Right lobe of liver (tissue), 4 donors: ENCODE measurements around the gene CHRNA1.

Experiments used
- CTCF ChIP-seq, 4 donors: fragments of 200-600 bp in 3 of 4; fragments of 450-650 bp in 1 of 4; IDR thresholded peaks; one replicate each; pipeline versions ENCODE4 v1.5.1 to v1.8.0; 2016 to 2022; ENCODE audit warnings: antibody characterized with exemption in 4 of 4, mild to moderate bottlenecking in 2 of 4
- POLR2A ChIP-seq: fragments of 450-650 bp; IDR thresholded peaks from one replicate; pipeline ENCODE4 v1.6.1; 2017; ENCODE audit warnings: antibody characterized with exemption, mild to moderate bottlenecking
- donor health status: DM: no; HTN: no; CAD: no.
- donor health status: DM: no; HTN: no; CAD: no.
- donor health status: DM: no; HTN: yes; CAD: no.

- TF ChIP-seq POLR2A: no peak
- TF ChIP-seq CTCF (IDR thresholded peaks at IDR 0.05): no peak
Observed at GRCh38 chr2:174786066-174786725, 21.9 kb upstream of the CHRNA1 start.
